Mesothelial cell of epicardium (in vitro differentiated cells): ENCODE data around the gene CERKL. TPM values are rescaled to one million over a fixed set of nuclear protein-coding genes. Genes with fewer than 3 reads are reported as not detected.

Source experiments
- DNase-seq, 2 experiments: peaks; one replicate each; pipeline ENCODE4 v3.0.0; 2021; ENCODE audit warnings: low spot score in 2 of 2; ENCODE audit not compliant: unreplicated experiment in 2 of 2
- H3K27ac Mint-ChIP-seq: 2 replicates; pipeline ENCODE4 v1.8.0; 2021; ENCODE audit warnings: mixed read lengths
- H3K27me3 Mint-ChIP-seq: 2 replicates; pipeline ENCODE4 v1.8.0; 2021; ENCODE audit warnings: low read depth, mixed read lengths
- H3K36me3 Mint-ChIP-seq: 2 replicates; pipeline ENCODE4 v1.8.0; 2021; ENCODE audit warnings: mixed read lengths
- H3K4me1 Mint-ChIP-seq: 2 replicates; pipeline ENCODE4 v1.8.0; 2021; ENCODE audit warnings: mixed read lengths
- H3K4me3 Mint-ChIP-seq: 2 replicates; pipeline ENCODE4 v1.8.0; 2021; ENCODE audit warnings: mild to moderate bottlenecking, moderate library complexity, mixed read lengths
- H3K9me3 Mint-ChIP-seq: 2 replicates; pipeline ENCODE4 v1.8.0; 2021; ENCODE audit warnings: mixed read lengths
- CTCF ChIP-seq: fragments of 200-600 bp; sonication (generic); IDR thresholded peaks from one replicate; pipeline ENCODE4 v1.5.0; 2021; ENCODE audit warnings: antibody characterized with exemption; ENCODE audit not compliant: unreplicated experiment
- total RNA-seq: library from RNA; stranded (reverse); gene quantifications from 3 replicates; pipeline ENCODE4 v1.2.1, GENCODE V29; 2021

The CERKL gene
- total RNA-seq, 1 donor from 2014 or later, result not detected

GRCh38 chr2:181554061-181554830 lies 102.7 kb downstream of the CERKL start:
- no peak overlapping the region for H3K27ac Mint-ChIP-seq
- no peaks in the 10 kb centered on the region for H3K4me1 Mint-ChIP-seq
- H3K36me3 Mint-ChIP-seq, result no peaks in the 10 kb centered on the region
- no peaks in the 10 kb centered on the region for H3K27me3 Mint-ChIP-seq
- H3K4me3 Mint-ChIP-seq, result no peak overlapping the region
- peaks cover 5% of the 10 kb centered on the region for H3K9me3 Mint-ChIP-seq
- DNase-seq, result no peak
- TF ChIP-seq CTCF, result no peak

- Mint-ChIP-seq H3K9me3 (peaks cover 5% of the 10 kb centered on the region), H3K4me1 (no peaks in the 10 kb centered on the region), H3K27ac (no peak overlapping the region), H3K4me3 (no peak overlapping the region), H3K27me3 (no peaks in the 10 kb centered on the region), H3K36me3 (no peaks in the 10 kb centered on the region)
- no peak for TF ChIP-seq CTCF
- DNase-seq, result no peak
Measured at GRCh38 chr2:181553244-181553643, 103.7 kb downstream of the CERKL start.

GRCh38 chr2:181552808-181553207 lies 104.1 kb downstream of the CERKL start:
- Mint-ChIP-seq H3K36me3 (no peaks in the 10 kb centered on the region), H3K27ac (no peak overlapping the region), H3K27me3 (peaks cover 3% of the 10 kb centered on the region), H3K9me3 (peaks cover 5% of the 10 kb centered on the region), H3K4me1 (no peaks in the 10 kb centered on the region), H3K4me3 (no peak overlapping the region)
- no peak for DNase-seq
- TF ChIP-seq CTCF, result no peak

- H3K4me3 Mint-ChIP-seq, result no peak overlapping the region
- H3K36me3 Mint-ChIP-seq, result no peaks in the 10 kb centered on the region
- no peak for TF ChIP-seq CTCF
- H3K27ac Mint-ChIP-seq, result no peak overlapping the region
- H3K4me1 Mint-ChIP-seq, result peaks cover 4% of the 10 kb centered on the region
- H3K9me3 Mint-ChIP-seq, result peaks cover 3% of the 10 kb centered on the region
- no peak for DNase-seq
- peaks cover 3% of the 10 kb centered on the region for H3K27me3 Mint-ChIP-seq
Measured at GRCh38 chr2:181546086-181546485, 110.8 kb downstream of the CERKL start.

- DNase-seq, result no peak
- Mint-ChIP-seq H3K27me3 (no peaks in the 10 kb centered on the region), H3K4me3 (no peak overlapping the region), H3K4me1 (peaks cover 4% of the 10 kb centered on the region), H3K9me3 (peaks cover 14% of the 10 kb centered on the region), H3K36me3 (no peaks in the 10 kb centered on the region), H3K27ac (no peak overlapping the region)
- no peak for TF ChIP-seq CTCF
Measured at GRCh38 chr2:181542170-181542569, 114.7 kb downstream of the CERKL start.
